DOHH2 (cell line): ENCODE results near the gene TMEM44.

Experiments used
- EZH2phosphoT487 ChIP-seq: fragments of 200-600 bp; sonication (generic); IDR thresholded peaks from 2 replicates; pipeline ENCODE4 v1.6.1; 2017; ENCODE audit warnings: borderline replicate concordance, mild to moderate bottlenecking, antibody characterized with exemption, low read length, moderate library complexity, mixed read lengths
- TF ChIP-seq, protein P1 (sequence below): fragments of 200-600 bp; sonication (generic); IDR thresholded peaks from one replicate; pipeline ENCODE4 v1.5.1; 2014; ENCODE audit warnings: antibody characterized with exemption, mild to moderate bottlenecking, low read depth, low read length; ENCODE audit not compliant: poor library complexity, severe bottlenecking

- TF ChIP-seq, protein P1, sequence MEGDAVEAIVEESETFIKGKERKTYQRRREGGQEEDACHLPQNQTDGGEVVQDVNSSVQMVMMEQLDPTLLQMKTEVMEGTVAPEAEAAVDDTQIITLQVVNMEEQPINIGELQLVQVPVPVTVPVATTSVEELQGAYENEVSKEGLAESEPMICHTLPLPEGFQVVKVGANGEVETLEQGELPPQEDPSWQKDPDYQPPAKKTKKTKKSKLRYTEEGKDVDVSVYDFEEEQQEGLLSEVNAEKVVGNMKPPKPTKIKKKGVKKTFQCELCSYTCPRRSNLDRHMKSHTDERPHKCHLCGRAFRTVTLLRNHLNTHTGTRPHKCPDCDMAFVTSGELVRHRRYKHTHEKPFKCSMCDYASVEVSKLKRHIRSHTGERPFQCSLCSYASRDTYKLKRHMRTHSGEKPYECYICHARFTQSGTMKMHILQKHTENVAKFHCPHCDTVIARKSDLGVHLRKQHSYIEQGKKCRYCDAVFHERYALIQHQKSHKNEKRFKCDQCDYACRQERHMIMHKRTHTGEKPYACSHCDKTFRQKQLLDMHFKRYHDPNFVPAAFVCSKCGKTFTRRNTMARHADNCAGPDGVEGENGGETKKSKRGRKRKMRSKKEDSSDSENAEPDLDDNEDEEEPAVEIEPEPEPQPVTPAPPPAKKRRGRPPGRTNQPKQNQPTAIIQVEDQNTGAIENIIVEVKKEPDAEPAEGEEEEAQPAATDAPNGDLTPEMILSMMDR = peak; percentile 70
- TF ChIP-seq EZH2phosphoT487 = no peak
These were observed at the start of gene TMEM44 for GRCh38 chr3:194633349-194634004.
